Fibroblast of pulmonary artery (primary cell): ENCODE data around the gene KIF26B.

Experiments
- DNase-seq: peaks from one replicate; pipeline ENCODE4 v3.0.0-alpha.2; 2010; ENCODE audit warnings: low read depth
- H3K4me3 ChIP-seq: replicated peaks from 2 replicates; pipeline ENCODE4 v1.5.1; 2011; ENCODE audit warnings: low read depth, mild to moderate bottlenecking, control low read depth, low read length, moderate library complexity
- TF ChIP-seq, protein P1 (sequence below): IDR thresholded peaks from 2 replicates; pipeline ENCODE4 v1.5.1; 2011; ENCODE audit warnings: mild to moderate bottlenecking, control low read depth, low read length, inconsistent platforms; ENCODE audit errors: missing control alignments

The KIF26B gene

DNA sequence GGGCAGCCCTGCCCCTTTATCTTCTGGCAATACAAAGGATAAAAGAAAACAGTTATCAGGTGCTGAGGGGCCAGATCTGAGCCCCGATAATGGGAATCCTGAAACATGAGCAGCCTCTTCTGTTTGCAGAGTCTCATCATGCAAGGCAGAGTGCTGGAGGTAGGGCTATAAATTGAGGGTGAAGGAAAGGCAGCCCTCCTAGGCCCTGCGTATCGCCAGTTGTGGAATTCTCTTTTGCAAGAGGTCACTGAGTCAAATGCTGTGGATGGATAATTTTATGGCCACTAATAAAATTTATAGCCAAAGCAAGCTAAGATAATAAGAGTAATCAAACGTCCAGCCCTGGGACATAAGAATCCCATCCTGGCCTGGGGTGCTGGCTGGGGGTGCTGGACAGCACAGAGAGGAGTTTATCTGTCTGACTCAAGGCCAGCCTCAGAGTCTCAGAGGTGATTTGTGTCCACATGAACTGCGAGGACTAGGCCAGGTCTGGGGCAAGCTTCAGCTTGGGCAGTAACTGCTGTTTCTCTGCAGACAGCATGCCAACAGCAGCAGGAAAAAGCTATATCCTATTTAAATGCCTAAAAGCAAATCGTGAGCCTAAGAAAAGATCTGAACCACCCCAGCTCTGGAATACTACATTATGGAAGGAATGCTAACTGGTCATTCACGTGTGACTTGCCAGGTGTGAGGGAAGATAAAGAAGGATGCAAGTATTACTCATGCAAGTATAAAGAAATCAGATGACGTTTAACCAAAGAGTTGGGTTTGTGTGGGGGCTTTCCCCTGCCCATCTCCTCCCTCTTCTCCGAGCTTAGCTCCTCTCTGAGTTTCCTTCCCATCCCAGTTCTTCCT is 254.8 kb downstream of the KIF26B start:
- TF ChIP-seq, protein P1, sequence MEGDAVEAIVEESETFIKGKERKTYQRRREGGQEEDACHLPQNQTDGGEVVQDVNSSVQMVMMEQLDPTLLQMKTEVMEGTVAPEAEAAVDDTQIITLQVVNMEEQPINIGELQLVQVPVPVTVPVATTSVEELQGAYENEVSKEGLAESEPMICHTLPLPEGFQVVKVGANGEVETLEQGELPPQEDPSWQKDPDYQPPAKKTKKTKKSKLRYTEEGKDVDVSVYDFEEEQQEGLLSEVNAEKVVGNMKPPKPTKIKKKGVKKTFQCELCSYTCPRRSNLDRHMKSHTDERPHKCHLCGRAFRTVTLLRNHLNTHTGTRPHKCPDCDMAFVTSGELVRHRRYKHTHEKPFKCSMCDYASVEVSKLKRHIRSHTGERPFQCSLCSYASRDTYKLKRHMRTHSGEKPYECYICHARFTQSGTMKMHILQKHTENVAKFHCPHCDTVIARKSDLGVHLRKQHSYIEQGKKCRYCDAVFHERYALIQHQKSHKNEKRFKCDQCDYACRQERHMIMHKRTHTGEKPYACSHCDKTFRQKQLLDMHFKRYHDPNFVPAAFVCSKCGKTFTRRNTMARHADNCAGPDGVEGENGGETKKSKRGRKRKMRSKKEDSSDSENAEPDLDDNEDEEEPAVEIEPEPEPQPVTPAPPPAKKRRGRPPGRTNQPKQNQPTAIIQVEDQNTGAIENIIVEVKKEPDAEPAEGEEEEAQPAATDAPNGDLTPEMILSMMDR: no peak
- DNase-seq: no peak
- no peak overlapping the region for H3K4me3 ChIP-seq

DNA sequence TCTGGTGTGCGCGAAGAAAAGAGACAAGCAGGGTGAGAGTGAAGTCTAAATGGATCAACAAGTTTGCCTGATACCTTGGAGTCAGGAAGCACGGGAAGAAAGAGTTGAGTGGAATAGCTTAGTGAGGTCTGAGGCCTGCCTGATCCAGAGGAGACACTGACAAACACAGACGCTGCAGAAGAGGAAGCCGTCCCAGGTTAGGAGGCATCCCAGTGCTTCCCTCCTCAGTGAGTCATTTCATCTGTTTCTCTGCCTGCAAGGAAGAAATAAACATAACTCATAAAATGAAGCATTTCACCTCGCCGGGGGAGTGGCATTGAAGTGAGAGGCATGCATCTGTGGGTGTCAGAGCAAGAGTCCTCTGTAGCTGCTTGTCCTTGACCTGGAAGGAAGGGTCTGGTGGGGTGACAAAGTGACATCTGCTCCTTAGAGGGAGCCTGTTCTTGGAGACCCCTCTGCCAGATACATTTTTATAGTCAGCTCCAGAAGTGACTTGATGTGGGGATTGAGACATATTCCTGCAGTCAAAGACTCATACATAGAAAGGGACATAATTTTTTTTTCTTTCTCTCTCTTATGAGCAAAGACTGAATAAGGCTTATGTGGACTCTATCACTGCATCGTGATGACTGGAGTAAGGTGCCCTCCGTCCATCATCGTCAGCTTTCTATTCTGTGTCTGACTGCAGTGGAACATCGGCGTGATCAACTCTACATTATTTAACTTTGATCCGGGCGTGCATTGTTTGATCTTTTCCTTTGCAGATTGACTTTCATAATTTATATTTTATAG is 256.7 kb downstream of the KIF26B start:
- DNase-seq: no peak
- H3K4me3 ChIP-seq: no peak overlapping the region
- TF ChIP-seq, protein P1: no peak

DNA sequence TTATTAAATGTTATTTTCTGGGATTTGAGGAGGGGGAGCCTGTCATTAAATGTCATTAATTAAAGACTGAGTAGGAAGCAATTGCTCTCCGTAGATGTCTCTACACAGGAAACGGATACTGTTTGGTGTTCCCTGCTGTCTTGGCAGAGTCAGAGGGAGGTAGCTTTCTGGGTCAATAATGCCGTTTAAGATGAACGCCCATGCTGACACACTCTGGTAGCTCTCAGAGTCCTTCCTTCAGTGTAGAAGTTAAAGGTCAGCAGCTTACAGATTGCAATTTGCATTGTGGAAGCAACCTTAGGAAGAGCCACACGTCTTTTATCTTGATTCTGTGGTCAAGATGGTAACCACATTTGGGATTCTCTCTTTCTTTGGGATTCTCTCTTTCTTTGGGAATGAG is 257.5 kb downstream of the KIF26B start:
- DNase-seq: no peak
- TF ChIP-seq, protein P1: no peak
- H3K4me3 ChIP-seq: no peak overlapping the region

DNA sequence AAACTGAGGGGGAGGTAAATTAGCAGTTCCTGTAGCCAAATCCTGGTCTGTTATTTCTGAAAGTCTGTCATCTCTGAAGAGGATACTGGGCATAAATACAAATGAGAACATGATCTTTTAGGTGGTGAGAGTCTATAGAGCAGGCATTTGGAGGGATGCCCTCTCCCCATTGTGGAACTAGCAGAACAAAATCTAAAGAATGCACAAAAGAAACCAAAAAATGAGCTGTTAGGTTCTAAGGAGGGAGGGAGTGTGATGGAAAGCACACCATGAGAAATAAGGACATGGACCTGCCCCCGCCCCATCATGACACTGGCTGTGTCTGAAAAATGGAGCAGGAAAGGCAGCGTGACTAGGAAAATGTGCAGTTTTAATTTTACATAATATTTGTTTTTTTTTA is 262.0 kb downstream of the KIF26B start:
- no peak overlapping the region for H3K4me3 ChIP-seq
- no peak for DNase-seq
- TF ChIP-seq, protein P1: no peak

DNA sequence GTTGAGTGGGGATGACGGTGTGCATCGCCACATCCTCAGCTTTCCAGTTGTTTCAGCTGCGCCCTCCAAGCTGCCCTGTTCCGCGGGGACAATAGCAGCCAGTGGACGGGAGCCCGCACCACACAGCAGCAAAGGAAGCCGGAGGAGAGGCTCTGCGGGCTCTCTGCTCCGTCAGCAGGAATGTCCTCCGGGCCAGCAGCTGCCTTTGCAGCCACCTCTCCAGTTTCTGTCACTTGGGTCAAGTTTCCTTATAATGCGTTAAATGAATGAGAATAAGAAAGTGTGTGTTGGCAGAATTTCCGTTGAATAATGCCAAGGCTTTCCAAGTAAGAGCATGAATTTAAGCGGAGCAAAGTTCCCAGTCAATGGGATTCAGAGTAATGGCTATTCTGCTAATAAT is 263.3 kb downstream of the KIF26B start:
- TF ChIP-seq, protein P1: no peak
- H3K4me3 ChIP-seq: no peak overlapping the region
- DNase-seq: no peak

DNA sequence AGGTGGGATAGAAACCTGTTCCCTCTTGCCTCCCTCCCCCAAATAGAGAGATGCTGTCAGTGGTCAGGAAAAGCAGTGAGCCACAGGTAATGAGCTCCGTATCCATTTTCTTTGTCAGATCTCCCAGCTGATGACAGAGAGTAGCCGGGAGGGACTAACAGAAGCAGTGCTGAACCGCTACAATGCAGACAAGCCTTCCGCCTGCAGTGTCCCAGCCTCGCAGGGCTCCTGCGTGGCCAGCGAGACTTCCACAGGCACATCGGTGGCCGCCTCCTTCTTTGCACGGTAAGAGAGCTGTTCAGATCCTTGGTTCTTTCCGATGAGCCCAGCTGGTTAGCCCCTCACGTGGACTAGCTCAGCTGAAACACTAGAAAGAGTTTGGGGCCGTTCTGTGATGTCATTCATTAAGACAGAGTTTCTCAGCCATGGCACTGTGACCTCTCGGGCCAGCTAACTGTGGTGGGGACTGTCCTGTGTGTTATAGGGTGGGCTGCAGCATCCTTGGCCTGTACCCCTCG is 264.7 kb downstream of the KIF26B start:
- TF ChIP-seq, protein P1: no peak
- no peak for DNase-seq

More for the DNA sequence above, 264.7 kb downstream of the KIF26B start:
- no peak overlapping the region for H3K4me3 ChIP-seq
